HFF-Myc (cell line): Measurements from ENCODE around the gene PLXNA4.

Source experiments
- DNase-seq: peaks from one replicate; pipeline ENCODE4 v3.0.0-alpha.2; 2011; ENCODE audit warnings: low read depth; ENCODE audit errors: extremely low read depth
- H3K4me3 ChIP-seq: replicated peaks from 2 replicates; pipeline ENCODE4 v1.5.1; 2011; ENCODE audit warnings: low read depth, mild to moderate bottlenecking, control low read depth, low read length
- CTCF ChIP-seq: IDR thresholded peaks from 2 replicates; pipeline ENCODE4 v1.5.1; 2012; ENCODE audit warnings: mild to moderate bottlenecking, low read depth, low read length, control low read depth; ENCODE audit errors: missing control alignments

PLXNA4 gene

GRCh38 chr7:132574223-132574622 lies 2.0 kb downstream of the PLXNA4 start:
- TF ChIP-seq CTCF: no peak
- no peak for DNase-seq
- H3K4me3 ChIP-seq: no peak overlapping the region

- no peak for DNase-seq
- H3K4me3 ChIP-seq: no peak overlapping the region
- no peak for TF ChIP-seq CTCF
Measured at GRCh38 chr7:132573251-132573955, 2.9 kb downstream of the PLXNA4 start.

DNA sequence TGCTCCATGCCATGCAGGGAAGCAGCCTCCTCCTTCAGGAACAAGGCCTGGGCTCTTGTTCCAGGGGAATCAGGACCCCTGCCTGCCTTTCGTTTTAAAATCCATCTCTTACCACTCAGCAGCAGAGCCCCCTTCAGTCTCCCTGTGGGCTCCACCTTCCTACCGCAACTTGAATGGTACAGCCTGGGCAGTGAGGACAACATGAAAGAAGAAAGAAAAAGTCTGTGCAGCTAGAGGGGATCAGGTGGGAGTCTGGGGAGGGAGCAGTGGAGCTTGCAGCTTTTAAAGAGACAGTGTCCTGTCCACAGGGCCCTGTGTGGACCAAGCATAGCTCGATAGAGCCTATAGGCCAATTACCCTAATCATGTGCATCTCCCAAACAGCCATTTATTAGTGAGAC lies 3.7 kb downstream of the PLXNA4 start:
- H3K4me3 ChIP-seq: no peak overlapping the region
- no peak for DNase-seq
- TF ChIP-seq CTCF: no peak

GRCh38 chr7:132571970-132572369 lies 4.3 kb downstream of the PLXNA4 start:
- no peak for DNase-seq
- no peak for TF ChIP-seq CTCF
- no peak overlapping the region for H3K4me3 ChIP-seq

GRCh38 chr7:132569884-132570614 lies 6.2 kb downstream of the PLXNA4 start:
- no peak for DNase-seq
- TF ChIP-seq CTCF: no peak
- H3K4me3 ChIP-seq: no peak overlapping the region

GRCh38 chr7:132568962-132569361 lies 7.3 kb downstream of the PLXNA4 start:
- DNase-seq: no peak
- no peak overlapping the region for H3K4me3 ChIP-seq
- TF ChIP-seq CTCF: no peak

- H3K4me3 ChIP-seq: no peak overlapping the region
- no peak for TF ChIP-seq CTCF
- no peak for DNase-seq
Measured at GRCh38 chr7:132565885-132566284, 10.4 kb downstream of the PLXNA4 start.
